ENCODE data around the gene PLCB1. TPM values are rescaled to one million over a fixed set of nuclear protein-coding genes. Genes with fewer than 3 reads are reported as not detected.

The PLCB1 gene
- total RNA-seq, 2 experiments from 2014 or later: 6.1 to 6.2 TPM

DNA sequence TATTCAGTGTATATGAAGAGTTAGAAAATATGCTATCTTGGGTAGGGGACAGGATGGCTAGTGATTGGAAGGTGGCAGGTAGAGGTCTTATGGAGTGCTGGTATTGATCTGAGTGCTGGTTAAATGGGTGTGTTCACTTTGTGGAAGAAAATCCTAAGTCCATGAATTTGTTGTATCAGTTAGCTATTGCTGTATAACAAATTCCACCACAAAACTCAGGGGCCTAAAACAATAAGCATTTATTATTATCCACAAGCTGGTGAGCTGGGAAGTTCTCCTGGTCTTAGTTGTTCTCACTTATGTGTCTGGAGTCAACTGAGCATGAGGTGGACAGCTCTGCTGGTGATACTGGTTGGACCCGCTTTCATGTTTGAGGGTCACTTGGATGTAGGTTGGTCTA, 724.6 kb downstream of the PLCB1 start:
- POLR2A ChIA-PET: no interaction called here
- Mint-ChIP-seq H3K36me3 (no peaks in the 10 kb centered on the region), H3K27me3 (no peaks in the 10 kb centered on the region), H3K27ac (no peak overlapping the region), H3K4me1 (no peaks in the 10 kb centered on the region), H3K9me3 (no peaks in the 10 kb centered on the region), H3K4me3 (no peak overlapping the region)
- ATAC-seq (ENCODE audit: low read depth) (no peak), DNase-seq (no peak)

DNA sequence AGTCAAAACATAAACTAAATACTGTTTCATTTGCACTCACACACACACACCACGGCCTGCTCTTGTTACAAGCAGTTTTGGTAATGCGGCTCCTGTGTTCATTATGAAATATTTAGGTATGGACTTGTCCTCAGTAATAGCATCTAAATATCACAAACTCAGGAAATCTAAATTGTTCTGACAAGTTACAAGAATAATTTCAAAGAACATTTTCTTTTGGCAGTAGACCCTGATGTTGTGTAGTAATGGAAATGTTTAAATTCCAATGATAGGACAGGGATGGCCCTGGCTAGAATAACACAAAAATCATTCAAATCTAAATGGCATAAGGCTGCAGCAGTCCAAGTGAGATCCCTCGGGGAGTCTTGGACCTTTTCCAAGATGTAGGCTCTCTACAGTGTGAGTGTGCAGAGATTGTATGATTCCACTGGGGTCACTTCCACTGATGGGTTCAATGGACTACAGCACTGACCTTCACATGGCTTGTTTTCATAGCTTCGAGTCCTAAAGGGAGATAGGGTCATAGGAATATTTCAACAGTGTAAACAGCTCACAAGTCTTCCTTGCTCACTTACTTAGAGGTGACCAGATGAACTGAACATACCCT, 726.2 kb downstream of the PLCB1 start:
- H3K27ac Mint-ChIP-seq: no peak overlapping the region
- POLR2A ChIA-PET: no interaction called here

DNA sequence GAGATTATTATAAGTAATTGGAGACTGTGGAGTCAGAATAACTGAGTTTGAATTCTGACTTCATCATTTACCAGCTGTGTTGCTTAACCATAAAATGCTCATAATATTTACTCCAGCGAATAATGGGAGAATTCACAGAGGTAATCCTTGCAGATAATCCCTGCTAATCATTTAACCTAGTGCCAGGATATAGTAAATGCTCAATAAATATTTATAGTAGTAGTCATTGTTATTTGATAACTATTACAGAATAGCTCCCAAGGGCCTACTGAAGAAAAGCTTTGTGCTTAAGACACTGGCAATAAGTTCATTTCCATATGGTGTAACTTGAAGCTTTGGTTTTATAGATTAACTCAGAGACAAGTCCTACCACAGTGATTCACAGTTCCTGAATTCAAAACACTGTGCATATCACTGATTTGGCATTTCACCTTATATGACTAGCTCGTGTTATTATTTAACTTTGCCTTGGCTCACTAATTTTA, 728.0 kb downstream of the PLCB1 start:
- no peaks in the 10 kb centered on the region for H3K27me3 Mint-ChIP-seq
- no peak overlapping the region for H3K27ac Mint-ChIP-seq
- POLR2A ChIA-PET: no interaction called here
- ATAC-seq (ENCODE audit: low read depth) (no peak), DNase-seq (no peak)
- H3K4me1 Mint-ChIP-seq: no peaks in the 10 kb centered on the region
- H3K36me3 Mint-ChIP-seq: no peaks in the 10 kb centered on the region
- no peak overlapping the region for H3K4me3 Mint-ChIP-seq
- H3K9me3 Mint-ChIP-seq: no peaks in the 10 kb centered on the region

More for the DNA sequence above, 726.2 kb downstream of the PLCB1 start:
- ATAC-seq (ENCODE audit: low read depth) (no peak), DNase-seq (no peak)
- no peaks in the 10 kb centered on the region for H3K27me3 Mint-ChIP-seq
- H3K36me3 Mint-ChIP-seq: no peaks in the 10 kb centered on the region
- H3K4me1 Mint-ChIP-seq: no peaks in the 10 kb centered on the region
- no peak overlapping the region for H3K4me3 Mint-ChIP-seq
- H3K9me3 Mint-ChIP-seq: no peaks in the 10 kb centered on the region

DNA sequence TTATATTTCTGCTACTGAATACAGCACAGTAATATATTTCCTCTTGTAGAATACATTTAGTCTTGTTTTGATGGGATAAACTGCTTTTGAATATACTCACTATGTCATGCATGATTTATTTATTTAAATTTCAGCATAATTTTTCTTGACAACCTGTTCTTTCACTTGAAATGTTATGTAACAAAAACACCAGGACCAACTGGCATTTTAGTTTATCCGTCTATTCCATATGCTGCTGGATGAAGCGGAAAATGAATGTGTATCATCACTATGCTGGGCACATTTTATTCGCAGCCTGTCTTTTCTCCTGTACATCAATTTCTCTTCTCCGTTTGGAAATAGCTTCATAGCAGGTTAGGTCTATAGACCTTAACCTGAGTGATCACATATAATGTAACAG, 730.0 kb downstream of the PLCB1 start:
- POLR2A ChIA-PET: no interaction called here
- H3K4me3 Mint-ChIP-seq: no peak overlapping the region
- no peak overlapping the region for H3K27ac Mint-ChIP-seq
- no peaks in the 10 kb centered on the region for H3K4me1 Mint-ChIP-seq
- H3K27me3 Mint-ChIP-seq: no peaks in the 10 kb centered on the region
- no peaks in the 10 kb centered on the region for H3K36me3 Mint-ChIP-seq
- H3K9me3 Mint-ChIP-seq: no peaks in the 10 kb centered on the region
- DNase-seq: no peak
- ATAC-seq (ENCODE audit: low read depth): no peak

DNA sequence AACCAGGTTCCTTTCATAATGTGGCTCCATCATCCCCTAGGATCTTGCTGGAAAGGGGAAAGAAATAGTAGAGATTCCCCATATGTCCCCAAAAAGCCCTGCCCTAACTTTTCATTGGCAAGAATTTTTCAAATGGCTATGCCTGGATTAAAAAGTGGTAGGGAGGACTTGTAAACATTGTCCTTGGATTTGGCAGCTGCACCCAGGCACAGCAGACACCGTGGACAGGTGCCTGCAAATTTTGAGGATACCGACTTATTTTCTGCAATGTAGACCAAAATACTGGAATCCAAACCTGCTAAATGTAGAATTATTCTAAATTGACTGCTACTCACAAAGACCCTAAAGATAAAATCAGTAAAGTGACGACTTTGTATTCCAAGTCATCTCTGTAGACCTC, 733.6 kb downstream of the PLCB1 start:
- Mint-ChIP-seq H3K4me1 (no peaks in the 10 kb centered on the region), H3K36me3 (no peaks in the 10 kb centered on the region)
- no peak for DNase-seq

DNA sequence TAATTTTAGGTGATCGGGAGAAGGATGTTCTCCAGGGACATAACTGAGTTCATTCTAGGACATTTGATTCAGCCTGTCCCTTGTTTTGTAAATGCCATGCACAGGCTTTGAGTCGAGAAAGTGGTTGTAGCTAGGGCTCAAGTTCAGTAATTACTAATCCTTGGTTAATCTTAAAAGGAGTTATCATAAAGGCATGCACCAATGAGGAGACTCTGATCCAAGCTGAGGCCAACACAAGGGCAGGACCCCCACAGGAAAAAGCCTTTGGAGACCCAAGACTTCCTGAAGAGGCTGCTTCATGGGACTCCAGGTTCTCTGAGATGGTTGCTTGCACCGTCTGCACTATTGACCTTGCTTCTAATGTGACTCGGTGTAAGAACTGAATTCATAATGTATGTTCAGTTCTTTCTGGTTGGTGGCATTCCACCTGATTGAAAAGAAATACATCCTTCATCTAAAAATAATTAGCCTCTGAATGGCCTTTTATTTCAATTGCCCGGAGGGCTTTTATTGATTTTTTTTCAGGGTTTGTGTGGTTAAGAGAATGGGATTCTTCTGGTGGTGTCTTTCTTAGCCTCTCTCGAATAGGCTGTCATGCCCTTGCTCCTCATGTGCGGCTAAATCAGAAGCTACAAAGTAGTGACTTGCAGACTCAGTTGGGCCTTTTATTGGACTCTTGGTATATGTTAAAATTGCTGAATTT, 735.1 kb downstream of the PLCB1 start:
- DNase-seq (no peak), ATAC-seq (ENCODE audit: low read depth) (no peak)
- no peak overlapping the region for H3K4me3 Mint-ChIP-seq
- no peaks in the 10 kb centered on the region for H3K27me3 Mint-ChIP-seq
- H3K36me3 Mint-ChIP-seq: no peaks in the 10 kb centered on the region
- H3K4me1 Mint-ChIP-seq: no peaks in the 10 kb centered on the region
- no peaks in the 10 kb centered on the region for H3K9me3 Mint-ChIP-seq
- no peak overlapping the region for H3K27ac Mint-ChIP-seq
- POLR2A ChIA-PET: no interaction called here

More for the DNA sequence above, 733.6 kb downstream of the PLCB1 start:
- Mint-ChIP-seq H3K27ac (no peak overlapping the region), H3K4me3 (no peak overlapping the region), H3K27me3 (no peaks in the 10 kb centered on the region), H3K9me3 (no peaks in the 10 kb centered on the region)
- POLR2A ChIA-PET: no interaction called here
- ATAC-seq (ENCODE audit: low read depth): no peak

DNA sequence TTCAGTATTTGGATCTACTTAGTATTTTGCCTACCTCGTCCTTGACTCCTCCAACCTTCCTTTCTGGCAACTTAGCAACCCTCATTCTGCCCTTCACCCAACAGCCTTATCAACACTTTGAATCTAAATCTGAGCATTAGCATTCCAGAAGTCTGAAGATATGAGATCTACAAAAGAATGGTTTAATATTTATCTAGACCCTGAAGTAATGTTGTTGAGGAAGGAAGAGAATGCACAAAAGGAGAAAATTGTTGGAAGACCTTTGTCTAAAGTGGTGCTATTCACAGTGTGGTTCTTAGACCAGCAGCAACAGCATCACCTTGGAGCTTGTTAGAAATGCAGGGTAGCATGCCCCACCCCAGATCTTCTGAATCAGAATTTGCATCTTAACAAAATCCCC, 738.6 kb downstream of the PLCB1 start:
- POLR2A ChIA-PET: no interaction called here
- Mint-ChIP-seq H3K4me3 (no peak overlapping the region), H3K27me3 (no peaks in the 10 kb centered on the region), H3K27ac (no peak overlapping the region), H3K4me1 (no peaks in the 10 kb centered on the region), H3K36me3 (no peaks in the 10 kb centered on the region), H3K9me3 (no peaks in the 10 kb centered on the region)
- no peak for DNase-seq
- no peak for ATAC-seq (ENCODE audit: low read depth)

DNA sequence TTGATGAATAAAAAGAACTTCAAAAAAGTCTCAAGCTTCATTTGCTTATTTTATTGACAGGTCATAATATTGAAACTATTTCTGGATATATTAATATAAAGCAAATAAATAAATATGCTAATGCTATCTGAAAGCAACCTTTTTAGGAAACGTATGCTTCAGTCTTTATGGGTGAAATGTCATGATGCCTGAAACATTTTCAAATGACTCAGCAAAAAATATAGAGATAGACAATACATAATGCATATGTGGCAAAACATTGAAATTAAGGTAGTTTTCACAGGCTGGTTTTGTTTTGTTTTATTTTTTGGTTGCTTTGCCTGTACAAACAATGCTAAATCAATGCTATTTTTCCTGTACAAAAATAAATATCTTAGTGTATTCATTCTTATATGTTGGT, 742.4 kb downstream of the PLCB1 start:
- no peaks in the 10 kb centered on the region for H3K36me3 Mint-ChIP-seq
- no peak overlapping the region for H3K27ac Mint-ChIP-seq
- H3K4me1 Mint-ChIP-seq: no peaks in the 10 kb centered on the region
- ATAC-seq (ENCODE audit: low read depth) (no peak), DNase-seq (no peak)
- H3K27me3 Mint-ChIP-seq: no peaks in the 10 kb centered on the region
- H3K9me3 Mint-ChIP-seq: no peaks in the 10 kb centered on the region
- H3K4me3 Mint-ChIP-seq: no peak overlapping the region
- POLR2A ChIA-PET: no interaction called here

DNA sequence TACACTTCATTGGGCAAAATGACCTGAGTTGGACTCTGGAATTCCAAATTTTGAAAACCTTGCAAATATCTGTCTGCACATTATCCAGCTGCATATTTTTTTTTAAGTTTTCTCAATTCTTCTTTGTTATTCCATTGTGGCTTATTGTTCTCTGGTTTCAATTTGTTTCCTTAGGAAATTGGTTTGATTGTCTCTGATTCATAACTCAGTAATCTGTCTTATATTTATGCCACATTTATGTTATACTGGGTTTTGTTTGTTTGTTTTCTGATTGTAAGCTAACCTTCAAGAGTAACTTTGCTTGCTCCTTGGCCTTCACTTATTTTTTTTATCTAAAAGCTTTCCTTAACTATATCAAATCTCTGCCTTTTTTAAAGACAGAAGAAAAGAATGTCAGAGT, 743.5 kb downstream of the PLCB1 start:
- POLR2A ChIA-PET: no interaction called here
- H3K27me3 Mint-ChIP-seq: no peaks in the 10 kb centered on the region
- ATAC-seq (ENCODE audit: low read depth) (no peak), DNase-seq (no peak)
- H3K4me1 Mint-ChIP-seq: no peaks in the 10 kb centered on the region
- no peaks in the 10 kb centered on the region for H3K9me3 Mint-ChIP-seq
- H3K27ac Mint-ChIP-seq: no peak overlapping the region
- H3K36me3 Mint-ChIP-seq: no peaks in the 10 kb centered on the region
- no peak overlapping the region for H3K4me3 Mint-ChIP-seq

DNA sequence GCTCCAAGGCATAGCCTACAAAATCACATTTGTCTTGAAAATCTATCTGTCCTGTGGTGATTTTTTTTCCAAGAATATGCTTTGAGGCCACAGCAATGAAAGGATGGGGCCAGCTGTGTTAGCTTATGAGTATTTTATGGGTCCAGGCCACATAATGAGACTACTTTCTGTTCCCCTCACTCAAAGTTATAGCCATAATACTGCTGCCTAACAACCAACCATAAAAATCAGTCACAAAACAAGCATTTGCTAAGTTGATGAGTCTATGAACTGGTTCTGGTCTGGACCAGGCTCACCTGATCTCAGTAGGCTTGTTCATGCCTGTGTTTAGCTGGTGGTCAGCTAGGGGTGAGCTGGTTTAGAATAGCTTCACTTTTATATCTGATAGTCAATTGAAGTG, 744.3 kb downstream of the PLCB1 start:
- ATAC-seq (ENCODE audit: low read depth): no peak

DNA sequence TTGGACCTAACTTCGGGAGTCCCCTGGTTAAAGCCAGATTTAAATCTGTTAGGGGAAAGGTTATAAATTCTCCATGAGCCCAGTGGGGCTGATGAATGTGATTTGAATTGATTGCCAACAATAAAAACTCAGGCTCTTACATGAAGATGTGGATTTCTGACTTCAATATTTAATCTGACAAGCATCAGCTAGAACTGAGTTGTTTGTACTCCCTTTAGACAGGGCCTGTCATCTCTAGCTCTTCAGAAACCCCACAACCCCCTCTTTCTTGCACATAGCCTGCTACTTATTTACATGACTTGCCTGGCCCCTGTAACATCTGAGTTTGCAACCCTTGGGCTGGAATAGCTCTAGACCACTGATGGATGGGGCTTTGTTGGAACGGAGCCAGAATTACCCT, 745.2 kb downstream of the PLCB1 start:
- DNase-seq (no peak), ATAC-seq (ENCODE audit: low read depth) (no peak)
- POLR2A ChIA-PET: no interaction called here
- H3K27me3 Mint-ChIP-seq: no peaks in the 10 kb centered on the region
- no peaks in the 10 kb centered on the region for H3K9me3 Mint-ChIP-seq
- no peak overlapping the region for H3K4me3 Mint-ChIP-seq
- H3K27ac Mint-ChIP-seq: no peak overlapping the region
- H3K4me1 Mint-ChIP-seq: no peaks in the 10 kb centered on the region
- H3K36me3 Mint-ChIP-seq: no peaks in the 10 kb centered on the region

More for the DNA sequence above, 744.3 kb downstream of the PLCB1 start:
- POLR2A ChIA-PET: no interaction called here
- Mint-ChIP-seq H3K9me3 (no peaks in the 10 kb centered on the region), H3K4me3 (no peak overlapping the region), H3K27ac (no peak overlapping the region), H3K27me3 (no peaks in the 10 kb centered on the region), H3K4me1 (no peaks in the 10 kb centered on the region), H3K36me3 (no peaks in the 10 kb centered on the region)
- DNase-seq: no peak

DNA sequence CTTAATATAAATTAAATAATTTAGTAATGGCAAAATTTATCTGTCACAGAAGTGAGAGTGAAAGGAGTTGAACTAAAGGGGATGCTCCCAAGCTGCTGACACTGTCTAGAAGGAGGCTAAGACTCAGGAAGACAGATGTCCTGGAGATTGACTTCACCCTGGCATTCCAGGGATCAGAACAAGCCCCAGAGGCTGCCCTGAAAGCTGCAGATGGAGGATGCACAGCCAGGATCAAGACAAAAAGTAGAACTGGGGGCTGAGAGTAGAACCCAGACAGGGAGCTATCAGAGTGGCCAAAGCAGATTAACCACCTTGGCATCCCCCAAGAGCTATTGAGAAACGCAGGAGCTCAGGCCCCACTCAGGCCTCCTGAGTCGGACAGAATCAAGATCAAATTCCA, 747.6 kb downstream of the PLCB1 start:
- ATAC-seq (ENCODE audit: low read depth) (no peak), DNase-seq (no peak)
- Mint-ChIP-seq H3K27me3 (no peaks in the 10 kb centered on the region), H3K36me3 (no peaks in the 10 kb centered on the region), H3K4me1 (no peaks in the 10 kb centered on the region), H3K4me3 (no peak overlapping the region), H3K27ac (no peak overlapping the region), H3K9me3 (no peaks in the 10 kb centered on the region)
- POLR2A ChIA-PET: no interaction called here

DNA sequence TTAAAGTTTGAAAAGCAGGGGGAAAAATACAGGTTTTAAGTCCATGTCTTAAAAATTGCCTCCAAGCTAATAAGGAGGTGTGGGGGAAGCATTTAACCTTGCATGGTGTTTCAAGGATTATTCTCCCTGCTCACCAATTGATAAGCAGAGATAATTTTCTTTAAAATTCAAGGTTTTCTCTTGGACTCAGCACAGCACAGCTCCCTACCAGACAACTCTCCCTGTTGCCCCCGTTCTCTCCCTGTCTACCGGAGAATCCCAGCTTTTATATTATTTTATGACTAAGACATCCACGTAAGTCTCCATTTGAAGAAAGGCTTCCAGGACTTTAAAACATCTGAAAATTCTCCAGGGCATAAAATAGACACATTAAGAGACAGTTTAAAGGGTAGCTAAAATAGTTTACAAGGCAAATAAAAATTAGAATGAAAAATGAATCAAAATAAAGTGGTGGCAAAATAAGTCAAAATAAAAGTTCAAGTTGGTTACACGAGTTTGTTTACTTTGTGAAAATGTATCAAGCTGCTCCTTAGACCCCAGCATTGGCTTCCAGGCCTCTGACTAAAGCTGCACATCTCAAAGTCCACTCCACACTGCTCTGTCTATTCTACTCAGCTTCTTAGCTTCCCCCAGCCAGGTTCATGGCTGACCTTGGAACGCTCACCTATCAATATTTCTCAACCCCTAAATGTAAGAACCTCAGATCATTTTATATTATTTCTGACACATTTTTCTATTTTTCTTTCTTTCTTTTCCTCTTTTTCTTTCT, 748.2 kb downstream of the PLCB1 start:
- Mint-ChIP-seq H3K27me3 (no peaks in the 10 kb centered on the region), H3K4me1 (no peaks in the 10 kb centered on the region), H3K9me3 (no peaks in the 10 kb centered on the region), H3K4me3 (no peak overlapping the region), H3K27ac (no peak overlapping the region), H3K36me3 (no peaks in the 10 kb centered on the region)
- POLR2A ChIA-PET: no interaction called here
- ATAC-seq (ENCODE audit: low read depth) (no peak), DNase-seq (no peak)

DNA sequence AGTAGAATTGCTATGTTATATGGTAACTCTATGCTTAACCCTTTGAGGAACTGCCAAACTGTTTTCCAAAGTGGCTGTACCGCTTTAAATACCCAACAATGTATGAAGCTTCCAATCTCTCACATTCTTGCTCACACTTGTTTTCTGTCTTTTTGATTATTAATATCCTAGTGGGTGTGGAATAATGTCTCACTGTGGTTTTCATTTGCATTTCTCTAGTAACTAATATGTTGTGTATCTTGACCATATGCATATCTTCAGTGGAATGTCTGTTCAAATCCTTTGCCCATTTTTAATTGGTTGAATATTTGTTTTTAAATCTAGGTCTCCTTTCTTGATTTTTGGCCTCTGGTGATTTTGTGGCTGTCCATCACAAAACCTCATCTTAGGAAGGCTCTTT, 759.0 kb downstream of the PLCB1 start:
- Mint-ChIP-seq H3K4me3 (no peak overlapping the region), H3K4me1 (no peaks in the 10 kb centered on the region), H3K27me3 (no peaks in the 10 kb centered on the region), H3K9me3 (peaks cover 16% of the 10 kb centered on the region), H3K36me3 (no peaks in the 10 kb centered on the region), H3K27ac (no peak overlapping the region)
- POLR2A ChIA-PET: no interaction called here
- no peak for DNase-seq
- ATAC-seq (ENCODE audit: low read depth): no peak

Measured in activated naive CD8-positive, alpha-beta T cell treated with anti-CD3 and anti-CD28 coated beads, Interleukin-2, amount 10 ng/mL, durations not matched to agents 7 days and 5 days (primary cell).